Progenitor cell of endocrine pancreas (in vitro differentiated cells): ENCODE data around the gene STRADB. TPM values are rescaled to one million over a fixed set of nuclear protein-coding genes. Genes with fewer than 3 reads are reported as not detected.

Experiments used
- DNase-seq: peaks from one replicate; pipeline ENCODE4 v3.0.0; 2021; ENCODE audit warnings: low spot score; ENCODE audit not compliant: unreplicated experiment
- H3K27ac Mint-ChIP-seq: 2 replicates; pipeline ENCODE4 v1.8.0; 2021; ENCODE audit warnings: mild to moderate bottlenecking, moderate library complexity, mixed read lengths
- H3K27me3 Mint-ChIP-seq: 2 replicates; pipeline ENCODE4 v1.8.0; 2021; ENCODE audit warnings: mixed read lengths
- H3K36me3 Mint-ChIP-seq: 2 replicates; pipeline ENCODE4 v1.8.0; 2022; ENCODE audit warnings: mixed read lengths; ENCODE audit not compliant: insufficient read depth
- H3K4me1 Mint-ChIP-seq: 2 replicates; pipeline ENCODE4 v1.8.0; 2021; ENCODE audit warnings: low read depth, mixed read lengths
- H3K4me3 Mint-ChIP-seq: 2 replicates; pipeline ENCODE4 v1.8.0; 2021; ENCODE audit warnings: low read depth, mild to moderate bottlenecking, moderate library complexity, mixed read lengths
- H3K9me3 Mint-ChIP-seq: 2 replicates; pipeline ENCODE4 v1.8.0; 2021; ENCODE audit warnings: low read depth, mixed read lengths
- CTCF ChIP-seq: fragments of 200-600 bp; sonication (generic); IDR thresholded peaks from one replicate; pipeline ENCODE4 v1.5.0; 2021; ENCODE audit warnings: antibody characterized with exemption, mild to moderate bottlenecking; ENCODE audit not compliant: unreplicated experiment
- total RNA-seq: library from RNA; stranded (reverse); gene quantifications from 2 replicates; pipeline ENCODE4 v1.2.1, GENCODE V29; 2021

Gene STRADB
- total RNA-seq, 1 donor from 2014 or later: 48.2 TPM

- no peaks in the 10 kb centered on the region for H3K36me3 Mint-ChIP-seq
- peaks cover 9% of the 10 kb centered on the region for H3K4me1 Mint-ChIP-seq
- no peak for TF ChIP-seq CTCF
- no peaks in the 10 kb centered on the region for H3K9me3 Mint-ChIP-seq
- no peak overlapping the region for H3K4me3 Mint-ChIP-seq
- H3K27ac Mint-ChIP-seq: no peak overlapping the region
- H3K27me3 Mint-ChIP-seq: no peaks in the 10 kb centered on the region
- no peak for DNase-seq
Observed at GRCh38 chr2:201406077-201406662, 45.4 kb upstream of the STRADB start.

- Mint-ChIP-seq H3K27ac (no peak overlapping the region), H3K36me3 (peaks cover 1% of the 10 kb centered on the region), H3K4me3 (no peak overlapping the region), H3K27me3 (no peaks in the 10 kb centered on the region), H3K4me1 (peaks cover 9% of the 10 kb centered on the region), H3K9me3 (no peaks in the 10 kb centered on the region)
- no peak for DNase-seq
- no peak for TF ChIP-seq CTCF
Observed at GRCh38 chr2:201407265-201407664, 44.3 kb upstream of the STRADB start.

- no peak for DNase-seq
- H3K9me3 Mint-ChIP-seq: no peaks in the 10 kb centered on the region
- TF ChIP-seq CTCF: no peak
- H3K36me3 Mint-ChIP-seq: peaks cover 2% of the 10 kb centered on the region
- H3K27me3 Mint-ChIP-seq: no peaks in the 10 kb centered on the region
- no peak overlapping the region for H3K27ac Mint-ChIP-seq
- peaks cover 9% of the 10 kb centered on the region for H3K4me1 Mint-ChIP-seq
- H3K4me3 Mint-ChIP-seq: no peak overlapping the region
Observed at GRCh38 chr2:201408931-201409330, 42.6 kb upstream of the STRADB start.

GRCh38 chr2:201411421-201411820 is 40.1 kb upstream of the STRADB start:
- H3K4me1 Mint-ChIP-seq: peaks cover 7% of the 10 kb centered on the region
- H3K9me3 Mint-ChIP-seq: no peaks in the 10 kb centered on the region
- no peak overlapping the region for H3K4me3 Mint-ChIP-seq
- H3K27ac Mint-ChIP-seq: no peak overlapping the region
- H3K27me3 Mint-ChIP-seq: no peaks in the 10 kb centered on the region
- peaks cover 2% of the 10 kb centered on the region for H3K36me3 Mint-ChIP-seq
- no peak for TF ChIP-seq CTCF
- no peak for DNase-seq

- no peaks in the 10 kb centered on the region for H3K9me3 Mint-ChIP-seq
- no peak for TF ChIP-seq CTCF
Observed at GRCh38 chr2:201413143-201413542, 38.4 kb upstream of the STRADB start.

More at GRCh38 chr2:201413143-201413542, 38.4 kb upstream of the STRADB start:
- Mint-ChIP-seq H3K27ac (no peak overlapping the region), H3K36me3 (peaks cover 6% of the 10 kb centered on the region), H3K27me3 (no peaks in the 10 kb centered on the region), H3K4me1 (no peaks in the 10 kb centered on the region), H3K4me3 (no peak overlapping the region)
- no peak for DNase-seq
